OCI-LY7 (cell line): Measurements from ENCODE around the gene LBX2. TPM values are rescaled to one million over a fixed set of nuclear protein-coding genes. Genes with fewer than 3 reads are reported as not detected.

Experiments used
- BruUV-seq: library from RNA; stranded (reverse); fragments of 400-500 nt; replicated peaks from 2 replicates; lab custom pipeline; 2021; lab: Mats Ljungman, UMichigan
- CTCF ChIA-PET: fragments of 300-600 bp; sonication (Branson Sonifier 250); formaldehyde crosslinking; loops from one replicate; lab custom pipeline; 2022; ENCODE audit warnings: antibody characterized with exemption; ENCODE audit not compliant: unreplicated experiment; lab: Charles Lee
- POLR2A ChIA-PET: fragments of 300-600 bp; sonication (Branson Sonifier 250); formaldehyde crosslinking; loops from one replicate; lab custom pipeline; 2022; ENCODE audit warnings: antibody characterized with exemption; lab: Charles Lee
- DNase-seq: peaks from one replicate; pipeline ENCODE4 v3.0.0-alpha.2; 2015; ENCODE audit warnings: low spot score
- H2AFZ ChIP-seq: fragments of 200-600 bp; sonication (generic), shearing (Covaris generic); 2 replicates; pipeline ENCODE4 v1.6.1; 2014; ENCODE audit warnings: mild to moderate bottlenecking, antibody characterized with exemption, low read length, moderate library complexity
- H3K27ac ChIP-seq: fragments of 200-600 bp; sonication (generic); 2 replicates; pipeline ENCODE4 v1.5.1; 2014; ENCODE audit warnings: mixed run types, low read depth, mild to moderate bottlenecking, moderate library complexity, low read length, inconsistent platforms; ENCODE audit not compliant: poor library complexity, severe bottlenecking
- H3K36me3 ChIP-seq: fragments of 200-600 bp; sonication (generic); 2 replicates; pipeline ENCODE4 v1.6.1; 2014; ENCODE audit warnings: mild to moderate bottlenecking, antibody characterized with exemption, low read length, moderate library complexity, mixed read lengths; ENCODE audit not compliant: insufficient read depth
- H3K4me1 ChIP-seq: fragments of 200-600 bp; sonication (generic); 2 replicates; pipeline ENCODE4 v1.5.1; 2014; ENCODE audit warnings: mild to moderate bottlenecking, low read length; ENCODE audit not compliant: insufficient read depth, poor library complexity, severe bottlenecking
- H3K4me2 ChIP-seq: fragments of 200-600 bp; sonication (generic); 2 replicates; pipeline ENCODE4 v1.6.1; 2014; ENCODE audit warnings: mild to moderate bottlenecking, low read length
- H3K4me3 ChIP-seq: fragments of 200-600 bp; sonication (generic); 2 replicates; pipeline ENCODE4 v1.5.1; 2014; ENCODE audit warnings: mild to moderate bottlenecking, low read depth, low read length; ENCODE audit not compliant: poor library complexity, severe bottlenecking
- H3K79me2 ChIP-seq: fragments of 200-600 bp; sonication (generic); 2 replicates; pipeline ENCODE4 v1.6.1; 2016; ENCODE audit warnings: low read depth, mild to moderate bottlenecking, low read length, moderate library complexity, mixed read lengths; ENCODE audit not compliant: insufficient read depth
- H3K9me2 ChIP-seq: fragments of 200-600 bp; sonication (generic); 2 replicates; pipeline ENCODE4 v1.6.1; 2016; ENCODE audit warnings: mild to moderate bottlenecking, low read length, mixed read lengths; ENCODE audit not compliant: insufficient read depth
- H3K9me3 ChIP-seq: fragments of 200-600 bp; sonication (generic); 2 replicates; pipeline ENCODE4 v1.6.1; 2014; ENCODE audit warnings: mild to moderate bottlenecking, mixed run types, low read length, mixed read lengths
- H4K20me1 ChIP-seq: fragments of 200-600 bp; sonication (generic); 2 replicates; pipeline ENCODE4 v1.6.1; 2014; ENCODE audit warnings: mild to moderate bottlenecking, antibody characterized with exemption, low read length, moderate library complexity, mixed read lengths; ENCODE audit not compliant: insufficient read depth
- EZH2phosphoT487 ChIP-seq: fragments of 200-600 bp; sonication (generic); IDR thresholded peaks from 2 replicates; pipeline ENCODE4 v1.6.1; 2018; ENCODE audit warnings: low read depth, borderline replicate concordance, mild to moderate bottlenecking, mixed run types, antibody characterized with exemption, low read length, moderate library complexity, mixed read lengths
- intact Hi-C: fragments of 100-400 bp; cut with micrococcal nuclease; formaldehyde crosslinking; loops from one replicate; pipeline ENCODE4 v1.10.0; 2022; ENCODE audit not compliant: unreplicated experiment
- total RNA-seq, 2 experiments: library from RNA; depleted of rRNA in 1 of 2; stranded (reverse); fragments of >200 nt in 1 of 2; shearing (Covaris generic) in 1 of 2; gene quantifications; 2 replicates each; pipeline ENCODE4 v1.2.3, GENCODE V29; 2014 to 2022
- TF ChIP-seq, protein P1 (sequence below): fragments of 200-600 bp; sonication (generic); conservative IDR thresholded peaks from 2 replicates; pipeline ENCODE4 v1.5.1; 2014; ENCODE audit warnings: mild to moderate bottlenecking, antibody characterized with exemption, low read length, moderate library complexity, mixed read lengths

LBX2 gene
- total RNA-seq, 2 experiments from 2014 or later = not detected

DNA sequence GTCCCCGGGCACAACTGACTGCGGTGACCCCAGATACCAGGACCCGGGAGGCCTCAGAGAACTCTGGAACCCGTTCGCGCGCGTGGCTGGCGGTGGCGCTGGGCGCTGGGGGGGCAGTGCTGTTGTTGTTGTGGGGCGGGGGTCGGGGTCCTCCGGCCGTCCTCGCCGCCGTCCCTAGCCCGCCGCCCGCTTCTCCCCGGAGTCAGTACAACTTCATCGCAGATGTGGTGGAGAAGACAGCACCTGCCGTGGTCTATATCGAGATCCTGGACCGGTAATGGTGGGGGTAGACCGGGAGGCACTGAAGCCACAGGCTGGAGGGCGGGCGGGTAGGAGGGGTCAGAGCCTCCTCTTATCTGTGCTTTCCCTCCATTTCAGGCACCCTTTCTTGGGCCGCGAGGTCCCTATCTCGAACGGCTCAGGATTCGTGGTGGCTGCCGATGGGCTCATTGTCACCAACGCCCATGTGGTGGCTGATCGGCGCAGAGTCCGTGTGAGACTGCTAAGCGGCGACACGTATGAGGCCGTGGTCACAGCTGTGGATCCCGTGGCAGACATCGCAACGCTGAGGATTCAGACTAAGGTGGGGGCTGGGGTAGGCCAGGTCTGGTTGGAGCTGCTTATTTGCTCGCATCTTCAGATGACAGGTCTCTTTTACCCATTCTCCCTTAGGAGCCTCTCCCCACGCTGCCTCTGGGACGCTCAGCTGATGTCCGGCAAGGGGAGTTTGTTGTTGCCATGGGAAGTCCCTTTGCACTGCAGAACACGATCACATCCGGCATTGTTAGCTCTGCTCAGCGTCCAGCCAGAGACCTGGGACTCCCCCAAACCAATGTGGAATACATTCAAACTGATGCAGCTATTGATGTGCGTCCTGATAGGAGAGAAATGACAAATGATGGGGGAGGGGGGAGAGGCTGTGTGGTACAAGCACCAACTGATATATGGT, 31.1 kb upstream of the LBX2 start:
- Histone ChIP-seq H3K27ac (peak overlapping the region; percentile 67), H3K9me3 (no peaks in the 10 kb centered on the region), H3K79me2 (peaks cover 37% of the 10 kb centered on the region), H3K4me3 (peak overlapping the region; percentile 98), H3K4me1 (peaks cover 33% of the 10 kb centered on the region), H3K36me3 (peaks cover 64% of the 10 kb centered on the region), H2AFZ (peak overlapping the region; percentile 77), H3K4me2 (peak overlapping the region; percentile 85), H4K20me1 (peaks cover 5% of the 10 kb centered on the region; the same call in 1 of the 2 replicates), H3K9me2 (no peaks in the 10 kb centered on the region)
- ChIA-PET POLR2A (interaction anchor here (0.5 to 2.6 kb wide), 11 partner anchors 8 to 56 kb away, joined by 3 to 14 read pairs (median 4); partner anchors contain the start of genes CCDC142 and TTC31), CTCF (interaction anchor here (0.6 to 3.6 kb wide), 5 partner anchors 24 to 60 kb away, joined by 3 to 18 read pairs (median 4); partner anchors contain the start of genes CCDC142 and TTC31)
- peak; percentile 60 for DNase-seq
- intact Hi-C loops = loop anchor here (1.0 kb wide), 1 partner anchor 57 kb away; no protein-coding TSS in a partner anchor
- no TSS peak for BruUV-seq
- no peak for TF ChIP-seq EZH2phosphoT487
- TF ChIP-seq, protein P1, sequence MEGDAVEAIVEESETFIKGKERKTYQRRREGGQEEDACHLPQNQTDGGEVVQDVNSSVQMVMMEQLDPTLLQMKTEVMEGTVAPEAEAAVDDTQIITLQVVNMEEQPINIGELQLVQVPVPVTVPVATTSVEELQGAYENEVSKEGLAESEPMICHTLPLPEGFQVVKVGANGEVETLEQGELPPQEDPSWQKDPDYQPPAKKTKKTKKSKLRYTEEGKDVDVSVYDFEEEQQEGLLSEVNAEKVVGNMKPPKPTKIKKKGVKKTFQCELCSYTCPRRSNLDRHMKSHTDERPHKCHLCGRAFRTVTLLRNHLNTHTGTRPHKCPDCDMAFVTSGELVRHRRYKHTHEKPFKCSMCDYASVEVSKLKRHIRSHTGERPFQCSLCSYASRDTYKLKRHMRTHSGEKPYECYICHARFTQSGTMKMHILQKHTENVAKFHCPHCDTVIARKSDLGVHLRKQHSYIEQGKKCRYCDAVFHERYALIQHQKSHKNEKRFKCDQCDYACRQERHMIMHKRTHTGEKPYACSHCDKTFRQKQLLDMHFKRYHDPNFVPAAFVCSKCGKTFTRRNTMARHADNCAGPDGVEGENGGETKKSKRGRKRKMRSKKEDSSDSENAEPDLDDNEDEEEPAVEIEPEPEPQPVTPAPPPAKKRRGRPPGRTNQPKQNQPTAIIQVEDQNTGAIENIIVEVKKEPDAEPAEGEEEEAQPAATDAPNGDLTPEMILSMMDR = no peak

DNA sequence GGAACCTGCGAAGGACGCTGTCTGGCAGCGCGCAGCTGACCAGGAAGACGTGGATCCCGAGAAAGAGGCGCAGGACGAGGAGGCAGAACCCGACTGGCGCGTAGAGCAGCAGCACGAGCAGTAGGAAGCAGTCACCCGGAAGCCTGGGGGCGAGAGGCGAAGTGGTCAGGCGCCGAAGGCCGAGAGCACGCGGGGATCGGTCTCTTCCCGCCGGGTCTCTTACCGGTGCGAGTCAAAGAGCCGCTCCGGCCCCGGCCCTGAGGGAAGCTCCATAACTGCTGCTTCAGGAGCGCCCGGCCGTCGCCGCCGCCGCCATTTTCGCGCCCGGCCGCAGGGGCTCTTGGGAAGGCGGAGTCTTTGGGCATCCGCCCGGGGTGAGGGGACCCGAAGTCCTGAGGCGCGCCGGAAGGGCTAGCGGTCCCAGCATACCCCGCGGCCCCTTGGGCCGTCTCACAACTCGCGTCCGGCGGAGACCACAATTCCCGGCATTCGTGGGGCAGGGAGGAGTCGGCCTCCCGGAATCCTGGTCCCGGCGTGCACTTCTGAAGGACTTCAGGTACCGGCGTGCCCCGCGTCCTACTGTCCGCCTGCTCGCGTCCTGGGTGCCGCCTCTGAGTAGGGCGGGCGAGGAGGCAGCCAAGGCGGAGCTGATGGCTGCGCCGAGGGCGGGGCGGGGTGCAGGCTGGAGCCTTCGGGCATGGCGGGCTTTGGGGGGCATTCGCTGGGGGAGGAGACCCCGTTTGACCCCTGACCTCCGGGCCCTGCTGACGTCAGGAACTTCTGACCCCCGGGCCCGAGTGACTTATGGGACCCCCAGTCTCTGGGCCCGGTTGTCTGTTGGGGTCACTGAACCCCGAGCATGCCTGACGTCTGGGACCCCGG, 30.2 kb upstream of the LBX2 start, which contains the start of the genes AUP1 and HTRA2:
TSS of gene AUP1 (minus strand) at position 350 of the 882 bp plus-strand sequence. CDS start at position 273, 77 bp downstream.
TSS of gene HTRA2 (plus strand) at position 577 of the 882 bp plus-strand sequence. CDS start at position 651, 74 bp downstream.
- intact Hi-C loops = loop anchor here (1.0 kb wide), 5 partner anchors 22 to 108 kb away; partner anchors contain the start of genes C2orf81, PCGF1, TTC31 and WDR54
- peaks cover 70% of the 10 kb centered on the region for H3K36me3 ChIP-seq
- no peaks in the 10 kb centered on the region for H3K9me3 ChIP-seq
- no peaks in the 10 kb centered on the region for H3K9me2 ChIP-seq
- BruUV-seq = no TSS peak
- peak within 1 kb of the TSS; percentile 98 for H3K4me3 ChIP-seq
- H3K4me2 ChIP-seq = peak within 1 kb of the TSS; percentile 95
- peaks cover 5% of the 10 kb centered on the region; the same call in 1 of the 2 replicates for H4K20me1 ChIP-seq
- ChIA-PET CTCF (interaction anchor here (3.6 kb wide), 1 partner anchor 47 kb away, joined by 18 read pairs; the partner anchor contains the start of genes CCDC142 and TTC31), POLR2A (interaction anchor here (0.6 to 2.6 kb wide), 9 partner anchors 20 to 66 kb away, joined by 3 to 14 read pairs (median 4); partner anchors contain the start of genes CCDC142, MRPL53 and TTC31)
- no peak for TF ChIP-seq EZH2phosphoT487
- TF ChIP-seq, protein P1 = no peak
- peak within 1 kb of the TSS; percentile 67 for H3K27ac ChIP-seq
- H3K79me2 ChIP-seq = peaks cover 37% of the 10 kb centered on the region
- peak within 1 kb of the TSS; percentile 77 for H2AFZ ChIP-seq
- DNase-seq = peak; percentile 99
- H3K4me1 ChIP-seq = peaks cover 33% of the 10 kb centered on the region
